ENCODE data around the gene RAD51.

RAD51 gene

DNA sequence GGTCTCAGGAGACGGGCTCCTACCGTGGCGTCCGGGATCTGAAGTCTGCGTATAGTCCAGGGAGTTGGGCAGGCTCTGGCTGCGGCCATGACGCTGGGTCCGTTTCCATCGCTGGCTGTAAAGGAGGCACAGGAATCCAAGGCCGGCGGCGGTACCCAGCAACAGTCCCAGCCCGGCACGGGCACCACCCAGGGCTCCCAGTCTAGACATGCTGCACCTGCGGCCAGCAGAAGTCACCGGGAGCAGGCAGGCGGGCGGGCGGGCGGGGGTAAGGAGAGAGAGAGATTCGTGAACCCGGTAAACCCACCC lies 59.6 kb downstream of the RAD51 start:
- Histone ChIP-seq H3K9ac (peak overlapping the region; percentile 97), H3K79me2 (ENCODE audit: insufficient read depth, low read depth) (peaks cover 33% of the 10 kb centered on the region), H3K4me3 (IDR thresholded peaks at IDR 0.05; ENCODE audit: insufficient read depth, low read depth, low read length) (no peak overlapping the region), H4K20me1 (ENCODE audit: insufficient read depth) (no peaks in the 10 kb centered on the region), H2AFZ (ENCODE audit: low read depth) (peak overlapping the region; percentile 80; the same call in 1 of the 2 replicates), H3K36me3 (ENCODE audit: insufficient read depth) (no peaks in the 10 kb centered on the region), H3K27me3 (ENCODE audit: insufficient read depth, low read depth) (no peaks in the 10 kb centered on the region), H3K27ac (peak overlapping the region; percentile 91), H3K4me1 (ENCODE audit: low read depth, poor library complexity, severe bottlenecking) (peaks cover 26% of the 10 kb centered on the region), H3K4me2 (peak overlapping the region; percentile 91)
- TF ChIP-seq, protein P1, sequence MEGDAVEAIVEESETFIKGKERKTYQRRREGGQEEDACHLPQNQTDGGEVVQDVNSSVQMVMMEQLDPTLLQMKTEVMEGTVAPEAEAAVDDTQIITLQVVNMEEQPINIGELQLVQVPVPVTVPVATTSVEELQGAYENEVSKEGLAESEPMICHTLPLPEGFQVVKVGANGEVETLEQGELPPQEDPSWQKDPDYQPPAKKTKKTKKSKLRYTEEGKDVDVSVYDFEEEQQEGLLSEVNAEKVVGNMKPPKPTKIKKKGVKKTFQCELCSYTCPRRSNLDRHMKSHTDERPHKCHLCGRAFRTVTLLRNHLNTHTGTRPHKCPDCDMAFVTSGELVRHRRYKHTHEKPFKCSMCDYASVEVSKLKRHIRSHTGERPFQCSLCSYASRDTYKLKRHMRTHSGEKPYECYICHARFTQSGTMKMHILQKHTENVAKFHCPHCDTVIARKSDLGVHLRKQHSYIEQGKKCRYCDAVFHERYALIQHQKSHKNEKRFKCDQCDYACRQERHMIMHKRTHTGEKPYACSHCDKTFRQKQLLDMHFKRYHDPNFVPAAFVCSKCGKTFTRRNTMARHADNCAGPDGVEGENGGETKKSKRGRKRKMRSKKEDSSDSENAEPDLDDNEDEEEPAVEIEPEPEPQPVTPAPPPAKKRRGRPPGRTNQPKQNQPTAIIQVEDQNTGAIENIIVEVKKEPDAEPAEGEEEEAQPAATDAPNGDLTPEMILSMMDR (conservative IDR thresholded peaks at IDR 0.05; ENCODE audit: low read depth, low read length), result no peak

DNA sequence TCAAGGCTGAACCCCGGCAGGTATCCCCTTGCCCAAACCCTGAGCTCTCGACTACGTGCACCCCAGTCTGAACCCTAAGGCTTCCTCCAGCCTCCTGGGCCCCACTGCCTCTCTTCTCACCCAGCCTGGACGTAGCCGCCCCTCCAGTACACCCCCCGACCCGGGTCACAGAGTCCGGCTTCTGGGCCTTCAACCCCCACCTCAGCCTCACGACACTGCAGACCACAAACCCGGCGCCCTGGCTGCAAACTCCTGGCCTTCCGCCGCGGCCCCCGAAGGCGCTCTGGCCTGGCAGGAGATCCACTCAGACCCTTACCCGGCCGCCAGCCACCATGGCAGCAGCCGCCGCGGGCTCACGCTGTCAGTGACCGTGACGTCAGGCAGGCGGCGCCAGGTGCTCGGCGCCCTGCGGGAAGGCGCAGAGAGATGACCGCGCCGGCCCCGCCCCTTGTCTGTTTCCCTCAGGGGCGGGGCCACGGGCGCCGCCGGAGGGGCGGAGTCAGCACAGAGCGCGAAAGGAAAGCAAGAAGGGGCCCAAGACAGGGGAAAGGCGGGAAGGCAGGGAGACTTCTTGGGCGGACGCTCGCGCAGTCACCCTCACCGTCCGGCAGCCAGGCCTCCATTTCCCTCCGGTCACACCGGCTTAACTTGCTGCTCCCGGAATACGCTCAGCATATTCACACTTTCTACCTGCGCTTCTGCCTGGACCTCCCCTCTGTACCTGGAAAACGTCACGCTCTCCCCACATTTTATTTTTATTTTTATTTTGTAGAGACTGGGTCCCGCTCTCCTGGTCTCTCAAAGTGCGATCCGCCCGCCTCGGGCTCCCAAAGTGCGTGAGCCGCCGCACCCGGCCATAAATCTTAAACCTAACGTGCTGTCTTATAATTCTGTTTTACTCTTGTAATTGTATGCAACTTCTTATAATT lies 60.2 kb downstream of the RAD51 start, which contains the start of gene RMDN3:
RMDN3 (minus strand) TSS at position 372 of the 929 bp plus-strand sequence. CDS start 471 bp downstream, outside the sequence.
- no peaks in the 10 kb centered on the region for H3K27me3 ChIP-seq (ENCODE audit: insufficient read depth, low read depth)
- H3K9ac ChIP-seq, result peak within 1 kb of the TSS; percentile 97
- H3K36me3 ChIP-seq (ENCODE audit: insufficient read depth), result no peaks in the 10 kb centered on the region
- peak within 1 kb of the TSS; percentile 91 for H3K4me2 ChIP-seq
- peaks cover 33% of the 10 kb centered on the region for H3K79me2 ChIP-seq (ENCODE audit: insufficient read depth, low read depth)
- no peaks in the 10 kb centered on the region for H4K20me1 ChIP-seq (ENCODE audit: insufficient read depth)
- TF ChIP-seq, protein P1 (conservative IDR thresholded peaks at IDR 0.05; ENCODE audit: low read depth, low read length), result no peak
- H2AFZ ChIP-seq (ENCODE audit: low read depth), result peak within 1 kb of the TSS; percentile 80
- H3K27ac ChIP-seq, result peak within 1 kb of the TSS; percentile 91
- H3K4me1 ChIP-seq (ENCODE audit: low read depth, poor library complexity, severe bottlenecking), result peaks cover 26% of the 10 kb centered on the region
- H3K4me3 ChIP-seq (IDR thresholded peaks at IDR 0.05; ENCODE audit: insufficient read depth, low read depth, low read length), result no peak within 1 kb of the TSS

DNA sequence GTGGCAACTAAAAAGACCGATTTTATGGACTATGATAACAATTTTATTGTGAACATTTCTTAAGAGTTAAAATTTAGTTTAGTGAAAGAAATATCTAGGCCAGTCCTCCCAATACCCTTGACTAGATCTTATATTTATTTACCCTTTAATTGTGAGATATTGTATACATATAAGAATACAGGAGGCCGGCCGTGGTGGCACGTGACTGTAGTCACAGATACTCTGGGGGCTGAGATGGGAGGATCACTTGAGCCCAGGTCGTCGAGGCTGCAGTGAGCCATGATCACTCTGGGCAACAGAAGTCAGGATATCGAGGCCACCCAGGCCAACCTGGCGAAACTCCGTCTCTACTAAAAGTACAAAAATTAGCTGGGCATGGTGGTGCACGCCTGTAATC lies 60.8 kb downstream of the RAD51 start:
- TF ChIP-seq, protein P1 (conservative IDR thresholded peaks at IDR 0.05; ENCODE audit: low read depth, low read length), result no peak
- peak overlapping the region; percentile 97 for H3K9ac ChIP-seq
- peaks cover 26% of the 10 kb centered on the region for H3K4me1 ChIP-seq (ENCODE audit: low read depth, poor library complexity, severe bottlenecking)
- H2AFZ ChIP-seq (ENCODE audit: low read depth), result peak overlapping the region; percentile 80
- no peaks in the 10 kb centered on the region for H4K20me1 ChIP-seq (ENCODE audit: insufficient read depth)
- no peak overlapping the region for H3K4me3 ChIP-seq (IDR thresholded peaks at IDR 0.05; ENCODE audit: insufficient read depth, low read depth, low read length)
- H3K79me2 ChIP-seq (ENCODE audit: insufficient read depth, low read depth), result peaks cover 33% of the 10 kb centered on the region
- H3K27ac ChIP-seq, result peak overlapping the region; percentile 91
- H3K36me3 ChIP-seq (ENCODE audit: insufficient read depth), result no peaks in the 10 kb centered on the region
- peak overlapping the region; percentile 81 for H3K4me2 ChIP-seq
- H3K27me3 ChIP-seq (ENCODE audit: insufficient read depth, low read depth), result no peaks in the 10 kb centered on the region

DNA sequence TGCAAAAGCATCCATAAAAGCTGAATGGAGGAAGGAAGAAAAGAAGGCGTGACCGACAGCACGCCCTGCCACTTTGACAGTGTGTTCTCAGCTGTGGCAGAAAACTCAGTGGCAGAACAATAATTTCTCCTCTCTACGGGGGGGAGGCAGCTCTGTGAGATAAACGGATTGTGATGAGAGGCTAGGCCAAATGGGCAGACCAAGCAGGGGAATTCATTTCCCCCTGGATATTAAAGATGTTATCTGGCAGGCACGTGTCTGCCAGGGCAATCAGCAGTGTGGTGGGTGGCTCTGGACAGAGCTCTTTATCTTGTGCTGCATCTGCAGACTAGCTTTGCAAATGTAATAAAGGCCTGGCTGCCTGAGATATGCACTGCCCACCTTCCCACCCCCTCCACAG lies 62.0 kb downstream of the RAD51 start:
- no peaks in the 10 kb centered on the region for H3K36me3 ChIP-seq (ENCODE audit: insufficient read depth)
- no peak overlapping the region for H2AFZ ChIP-seq (ENCODE audit: low read depth)
- H3K27me3 ChIP-seq (ENCODE audit: insufficient read depth, low read depth), result no peaks in the 10 kb centered on the region
- TF ChIP-seq, protein P1 (conservative IDR thresholded peaks at IDR 0.05; ENCODE audit: low read depth, low read length), result no peak
- no peak overlapping the region for H3K9ac ChIP-seq
- H3K4me3 ChIP-seq (IDR thresholded peaks at IDR 0.05; ENCODE audit: insufficient read depth, low read depth, low read length), result no peak overlapping the region
- peaks cover 28% of the 10 kb centered on the region for H3K79me2 ChIP-seq (ENCODE audit: insufficient read depth, low read depth)
- H4K20me1 ChIP-seq (ENCODE audit: insufficient read depth), result no peaks in the 10 kb centered on the region
- H3K4me2 ChIP-seq, result no peak overlapping the region
- H3K27ac ChIP-seq, result no peak overlapping the region
- peaks cover 26% of the 10 kb centered on the region for H3K4me1 ChIP-seq (ENCODE audit: low read depth, poor library complexity, severe bottlenecking)
